ENCODE results near the gene PPM1F. TPM values are rescaled to one million over a fixed set of nuclear protein-coding genes. Genes with fewer than 3 reads are reported as not detected.
A peak's percentile ranks its signal among the peaks of the same experiment; 100 is the strongest.

Gene PPM1F
- total and polyA plus RNA-seq, 10 donors, result 13.6 to 103 (median 76.4) TPM

DNA sequence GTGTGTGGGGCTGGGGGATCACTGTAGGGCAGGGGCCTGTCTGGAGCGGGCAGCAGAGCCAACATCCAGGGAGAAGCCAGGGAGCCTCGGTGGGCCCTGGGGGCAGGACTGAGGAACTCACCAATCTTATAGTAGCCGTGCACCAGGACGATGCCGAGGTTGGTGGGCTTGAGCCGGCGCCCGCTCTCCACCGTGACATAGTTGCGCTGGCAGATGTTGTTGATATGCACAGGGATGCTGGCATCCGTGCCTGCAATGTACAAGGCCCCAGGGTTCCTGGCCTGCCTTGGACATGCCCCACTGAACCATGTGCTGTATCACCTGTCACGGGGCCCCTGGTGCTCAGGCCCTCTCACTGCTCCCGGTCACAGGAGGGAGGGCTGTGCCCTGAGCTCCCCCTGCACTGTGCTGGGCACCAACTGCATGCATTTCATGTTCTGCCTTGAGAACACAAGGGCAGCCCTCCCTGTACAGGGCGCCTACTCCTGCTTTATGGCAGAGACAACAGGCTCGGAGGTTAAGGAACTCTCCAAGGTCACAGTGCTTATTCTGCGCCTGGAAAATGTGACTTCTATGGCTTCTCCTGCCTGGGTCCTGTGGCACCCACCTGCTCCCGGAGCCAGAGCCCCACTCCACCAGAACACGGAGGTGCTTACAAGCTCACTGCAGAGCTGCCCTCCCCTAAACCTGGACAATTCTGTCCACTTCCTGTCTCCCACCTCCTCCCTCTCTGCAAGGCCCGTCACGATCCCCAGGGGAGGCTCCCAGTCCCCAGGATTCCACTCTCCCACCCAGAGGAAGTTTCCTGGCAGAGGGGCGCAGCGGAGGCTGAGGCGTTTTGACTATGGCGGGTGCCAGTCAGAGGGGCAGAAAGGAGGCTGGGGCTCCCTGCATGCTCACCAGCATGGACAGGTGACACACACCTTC is 7.8 kb upstream of the PPM1F start:
- TF ChIP-seq CTCF (IDR thresholded peaks at IDR 0.05 in 8 of 11, conservative IDR thresholded peaks at IDR 0.05 in 3 of 11) (no peak), POLR2AphosphoS5 (IDR thresholded peaks at IDR 0.05) (peak in 1 of 3 donors; percentile 44), POLR2A (IDR thresholded peaks at IDR 0.05) (no peak)
- 85 to 91% (median 88%) methylated on average over 16 to 24 of the region's 24 CpGs for WGBS, 5 donors
- Histone ChIP-seq H3K27me3 (replicated peaks in 1 of 7) (no peaks in the 10 kb centered on the region), H3K4me3 (no peak overlapping the region), H3K27ac (no peak overlapping the region), H3K9me3 (no peaks in the 10 kb centered on the region), H3K4me1 (no peaks in the 10 kb centered on the region), H3K36me3 (peaks cover 6 to 79% (median 69%) of the 10 kb centered on the region in 6 donors)
- intact Hi-C loops (cut with DNase I; ENCODE audit: low total_unique reads), result no loop called here
- DNase-seq, result no peak

DNA sequence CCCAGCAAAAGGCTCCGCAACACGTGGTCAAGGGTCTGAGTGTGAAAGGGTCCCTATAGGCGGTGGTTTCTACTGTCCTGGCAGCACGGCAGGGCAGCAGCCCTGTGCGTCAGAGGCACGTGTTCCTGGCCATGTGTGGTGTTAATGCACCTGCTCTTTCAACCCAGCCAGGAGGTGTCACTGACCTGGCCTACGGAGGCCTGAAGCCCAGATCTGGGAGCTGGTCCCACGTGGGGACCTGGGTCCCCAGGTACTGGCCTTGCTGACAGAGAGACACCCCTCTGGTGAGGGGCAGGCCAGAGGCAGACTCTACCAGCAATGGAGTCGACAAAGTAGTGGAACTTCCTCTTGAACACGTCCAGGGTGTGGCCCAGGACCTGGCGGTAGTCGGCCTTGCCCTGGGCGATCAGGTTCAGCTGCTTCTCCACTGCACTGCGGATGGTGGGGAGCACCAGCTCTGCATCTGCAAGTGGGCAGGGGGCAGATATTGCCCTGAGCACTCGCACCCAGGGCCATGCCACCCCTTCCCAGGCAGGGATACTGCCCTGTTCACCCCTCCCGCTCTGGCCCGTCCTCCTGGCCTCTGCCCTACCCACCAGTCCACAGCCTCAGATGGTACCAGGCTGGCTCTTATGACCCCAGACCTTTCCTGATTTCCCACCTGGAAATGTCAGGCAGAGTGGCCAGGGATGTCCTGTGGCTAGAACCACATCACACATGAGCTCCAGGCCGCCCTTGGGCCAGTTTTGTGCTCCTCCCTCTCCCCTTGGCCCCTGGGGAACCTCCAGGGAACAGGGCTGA is 6.8 kb upstream of the PPM1F start:
- Histone ChIP-seq H3K4me3 (no peak overlapping the region), H3K9me3 (no peaks in the 10 kb centered on the region), H3K27ac (no peak overlapping the region), H3K27me3 (replicated peaks in 1 of 7) (no peaks in the 10 kb centered on the region), H3K36me3 (peaks cover 6 to 69% (median 59%) of the 10 kb centered on the region in 6 donors), H3K4me1 (no peaks in the 10 kb centered on the region)
- intact Hi-C loops (cut with DNase I; ENCODE audit: low total_unique reads), result no loop called here
- TF ChIP-seq POLR2AphosphoS5 (IDR thresholded peaks at IDR 0.05) (peak in 1 of 3 donors; percentile 25), POLR2A (IDR thresholded peaks at IDR 0.05) (no peak)
- DNase-seq, result no peak
- WGBS, 5 donors, result 82 to 94% (median 89%) methylated on average over 9 to 18 of the region's 18 CpGs

- peak in 1 of 3 donors; percentile 34 for TF ChIP-seq POLR2AphosphoS5 (IDR thresholded peaks at IDR 0.05)
- TF ChIP-seq CTCF (IDR thresholded peaks at IDR 0.05 in 8 of 11, conservative IDR thresholded peaks at IDR 0.05 in 3 of 11), result no peak
- intact Hi-C loops (cut with DNase I; ENCODE audit: low total_unique reads), result no loop called here
- no peak overlapping the region for H3K4me3 ChIP-seq
- H3K27ac ChIP-seq, result no peak overlapping the region
- H3K9me3 ChIP-seq, result no peaks in the 10 kb centered on the region
- peaks cover 6 to 61% (median 50%) of the 10 kb centered on the region in 6 donors for H3K36me3 ChIP-seq
- 95 to 98% (median 96%) methylated on average over 8 to 22 of the region's 22 CpGs for WGBS, 5 donors
- H3K27me3 ChIP-seq (replicated peaks in 1 of 7), result no peaks in the 10 kb centered on the region
- no peaks in the 10 kb centered on the region for H3K4me1 ChIP-seq
- DNase-seq, result no peak
These were observed 6.0 kb upstream of the PPM1F start for GRCh38 chr22:21958360-21959273.

- no peaks in the 10 kb centered on the region for H3K27me3 ChIP-seq (replicated peaks in 1 of 7)
- H3K27ac ChIP-seq, result peak overlapping the region; percentile 42 to 95 (median 88)
- no peak for TF ChIP-seq POLR2A (IDR thresholded peaks at IDR 0.05)
- TF ChIP-seq CTCF (IDR thresholded peaks at IDR 0.05 in 8 of 11, conservative IDR thresholded peaks at IDR 0.05 in 3 of 11), result no peak
- no peak for TF ChIP-seq POLR2AphosphoS5 (IDR thresholded peaks at IDR 0.05)
- WGBS, 5 donors, result 4 to 7% (median 5%) methylated on average over 12 to 29 of the region's 29 CpGs
- H3K4me3 ChIP-seq, result peak overlapping the region; percentile 40 to 84 (median 68)
- H3K4me1 ChIP-seq, result peaks cover 19 to 61% (median 54%) of the 10 kb centered on the region in 6 donors
- no peaks in the 10 kb centered on the region for H3K9me3 ChIP-seq
- no peaks in the 10 kb centered on the region for H3K36me3 ChIP-seq
- DNase-seq, result peak; percentile 91
- intact Hi-C loops (cut with DNase I; ENCODE audit: low total_unique reads), result loop anchor here (5.0 kb wide), 1 partner anchor 240 kb away; no protein-coding TSS in a partner anchor
These were observed 650 bp downstream of the PPM1F start for GRCh38 chr22:21951931-21952465.
